A549 (cell line): Measurements from ENCODE around the gene INHA. TPM values are rescaled to one million over a fixed set of nuclear protein-coding genes. Genes with fewer than 3 reads are reported as not detected.

Experiments used
- ATAC-seq, 2 experiments: fragments of 200-7000 bp in 1 of 2; fragments of >200 bp in 1 of 2; cut with Nextera tagmentation in 1 of 2; cut with Tn5 transposase in 1 of 2; 3 replicates each; pipeline versions ENCODE4 v1.8.0 to v1.9.1; 2018 to 2020; ENCODE audit warnings: mild to moderate bottlenecking in 1 of 2, moderate library complexity in 1 of 2
- CTCF ChIA-PET: fragments of 300-600 bp; sonication (Branson Sonifier 250); formaldehyde crosslinking; extraction: SDS; loops from one replicate; lab custom pipeline; 2021; ENCODE audit warnings: antibody characterized with exemption, inconsistent platforms; lab: Yijun Ruan, JAX
- POLR2A ChIA-PET: fragments of 350-600 bp; formaldehyde crosslinking; extraction: SDS; loops from one replicate; lab custom pipeline; 2021; ENCODE audit warnings: antibody characterized with exemption, inconsistent platforms; lab: Yijun Ruan, JAX
- DNase-seq, 2 experiments: peaks; one replicate each; pipeline versions ENCODE4 v3.0.0 to v3.0.0-alpha.2; 2011 to 2016; ENCODE audit warnings: low read depth in 1 of 2, low spot score in 1 of 2
- FAIRE-seq: peaks from 2 replicates; lab custom pipeline; 2011; peaks lifted over from hg19 to GRCh38; lab: Jason Lieb, UNC
- H3K27ac ChIP-seq, 2 experiments: fragments of >200 bp; sonication (Bioruptor Twin); formaldehyde crosslinking; 3 replicates each; pipeline ENCODE4 v1.5.1; 2016 to 2017
- H3K4me1 ChIP-seq: fragments of >200 bp; sonication (Bioruptor Twin); formaldehyde crosslinking; 3 replicates; pipeline ENCODE4 v1.6.1; 2016
- H3K4me2 ChIP-seq: fragments of >200 bp; sonication (Bioruptor Twin); formaldehyde crosslinking; 3 replicates; pipeline ENCODE4 v1.6.1; 2016
- H3K4me3 ChIP-seq: fragments of >200 bp; sonication (Bioruptor Twin); formaldehyde crosslinking; 3 replicates; pipeline ENCODE4 v1.5.1; 2016
- H3K9me3 ChIP-seq: fragments of >200 bp; sonication (Bioruptor Twin); formaldehyde crosslinking; 3 replicates; pipeline ENCODE4 v1.6.1; 2016
- ATOH8 ChIP-seq: fragments of 250-450 bp; sonication (Bioruptor Pico); IDR thresholded peaks from 2 replicates; pipeline ENCODE4 v1.5.0; 2020; ENCODE audit warnings: low read depth, mild to moderate bottlenecking, moderate library complexity
- BHLHE40 ChIP-seq: IDR thresholded peaks from 2 replicates; pipeline ENCODE4 v1.6.1; 2012; ENCODE audit warnings: low read depth, low read length, inconsistent platforms
- CBX2 ChIP-seq: fragments of 200-600 bp; sonication (generic); IDR thresholded peaks from 2 replicates; pipeline ENCODE4 v1.6.1; 2016; ENCODE audit warnings: low read depth, mild to moderate bottlenecking, borderline replicate concordance
- CBX8 ChIP-seq: fragments of 200-600 bp; sonication (generic); IDR thresholded peaks from 2 replicates; pipeline ENCODE4 v1.6.1; 2016
- CHD2 ChIP-seq: fragments of 150-350 bp; IDR thresholded peaks from 2 replicates; pipeline ENCODE4 v1.6.1; 2014; ENCODE audit warnings: low read length; ENCODE audit not compliant: partially characterized antibody
- FOSL2 ChIP-seq, 2 experiments: fragments of 450-650 bp in 1 of 2; fragments of >200 bp in 1 of 2; sonication (Bioruptor Twin) in 1 of 2; formaldehyde crosslinking; IDR thresholded peaks; 2 replicates each; pipeline versions ENCODE4 v1.5.0 to v1.6.1; 2016 to 2020; ENCODE audit warnings: mild to moderate bottlenecking in 1 of 2, moderate library complexity in 1 of 2
- HDAC2 ChIP-seq: fragments of 200-600 bp; sonication (generic); IDR thresholded peaks from 2 replicates; pipeline ENCODE4 v1.6.1; 2016
- HOXA7 ChIP-seq: fragments of 250-450 bp; sonication (Bioruptor Pico); IDR thresholded peaks from 2 replicates; pipeline ENCODE4 v1.5.0; 2020; ENCODE audit warnings: mild to moderate bottlenecking, moderate library complexity
- HOXB5 ChIP-seq: fragments of 250-450 bp; sonication (Bioruptor Pico); IDR thresholded peaks from 2 replicates; pipeline ENCODE4 v1.5.0; 2020; ENCODE audit warnings: mild to moderate bottlenecking, moderate library complexity
- MAFK ChIP-seq: fragments of 450-650 bp; IDR thresholded peaks from 2 replicates; pipeline ENCODE4 v1.6.1; 2014; ENCODE audit not compliant: partially characterized antibody
- MAX ChIP-seq: IDR thresholded peaks from 2 replicates; pipeline ENCODE4 v1.6.1; 2012
- NFE2L2 ChIP-seq: fragments of 150-350 bp; conservative IDR thresholded peaks from 2 replicates; pipeline ENCODE4 v1.6.1; 2014; ENCODE audit warnings: low read length
- POLR2A ChIP-seq: IDR thresholded peaks from 2 replicates; pipeline ENCODE4 v1.6.1; 2012; ENCODE audit warnings: mild to moderate bottlenecking, low read length
- RARB ChIP-seq: fragments of 250-450 bp; sonication (Bioruptor Pico); IDR thresholded peaks from 2 replicates; pipeline ENCODE4 v1.8.0; 2021; ENCODE audit warnings: mild to moderate bottlenecking, moderate library complexity
- REST ChIP-seq: fragments of 200-600 bp; sonication (generic); IDR thresholded peaks from 2 replicates; pipeline ENCODE4 v1.6.1; 2016; ENCODE audit warnings: antibody characterized with exemption, mild to moderate bottlenecking, moderate library complexity
- SMC3 ChIP-seq: fragments of >200 bp; sonication (Bioruptor Twin); formaldehyde crosslinking; IDR thresholded peaks from 3 replicates; pipeline ENCODE4 v1.6.1; 2018; ENCODE audit warnings: inconsistent platforms
- TFCP2L1 ChIP-seq: fragments of 250-450 bp; sonication (Bioruptor Pico); IDR thresholded peaks from 2 replicates; pipeline ENCODE4 v1.5.0; 2021; ENCODE audit warnings: mild to moderate bottlenecking
- TP53 ChIP-seq: fragments of 250-450 bp; sonication (Bioruptor Pico); IDR thresholded peaks from 2 replicates; pipeline ENCODE4 v1.5.0; 2021; ENCODE audit warnings: mild to moderate bottlenecking, moderate library complexity
- ZC3H11A ChIP-seq: fragments of 450-650 bp; IDR thresholded peaks from 2 replicates; pipeline ENCODE4 v1.6.1; 2014; ENCODE audit warnings: antibody characterized with exemption, mild to moderate bottlenecking
- ZNF302 ChIP-seq: fragments of 250-450 bp; sonication (Bioruptor Pico); IDR thresholded peaks from 2 replicates; pipeline ENCODE4 v1.9.0; 2021; ENCODE audit warnings: inconsistent platforms, mild to moderate bottlenecking, moderate library complexity
- ZSCAN20 ChIP-seq: fragments of 250-450 bp; sonication (Bioruptor Pico); IDR thresholded peaks from 2 replicates; pipeline ENCODE4 v1.8.0; 2022; ENCODE audit warnings: mild to moderate bottlenecking, moderate library complexity
- WGBS: methylation state at CpG from one replicate; pipeline ENCODE4 v1.1.6; 2017; ENCODE audit errors: missing lambda C conversion rate; 5-methylcytosine and 5-hydroxymethylcytosine counted together
- polyA plus RNA-seq, 4 experiments: library from polyadenylated mRNA; depleted of rRNA in 3 of 4; stranded (reverse); fragments of >200 nt; fragmentation: RNase III in 1 of 4; extraction: RNeasy Plus Mini Kit Qiagen cat#74134 plus additional on column Dnase treatment in 1 of 4; gene quantifications; 2 replicates in 3 of 4; 3 replicates in 1 of 4; pipeline ENCODE4 v1.2.3, GENCODE V29; 2011 to 2017
- TF ChIP-seq, protein P1 (sequence below): IDR thresholded peaks from 2 replicates; pipeline ENCODE4 v1.6.1; 2012
- TF ChIP-seq, protein P2 (sequence below): fragments of >200 bp; sonication (Bioruptor Twin); formaldehyde crosslinking; IDR thresholded peaks from 2 replicates; pipeline ENCODE4 v1.6.1; 2016

The INHA gene
- polyA plus RNA-seq, 2 of the 4 experiments (the other 2 are of a cell fraction), result 0.49 to 0.72 TPM

DNA sequence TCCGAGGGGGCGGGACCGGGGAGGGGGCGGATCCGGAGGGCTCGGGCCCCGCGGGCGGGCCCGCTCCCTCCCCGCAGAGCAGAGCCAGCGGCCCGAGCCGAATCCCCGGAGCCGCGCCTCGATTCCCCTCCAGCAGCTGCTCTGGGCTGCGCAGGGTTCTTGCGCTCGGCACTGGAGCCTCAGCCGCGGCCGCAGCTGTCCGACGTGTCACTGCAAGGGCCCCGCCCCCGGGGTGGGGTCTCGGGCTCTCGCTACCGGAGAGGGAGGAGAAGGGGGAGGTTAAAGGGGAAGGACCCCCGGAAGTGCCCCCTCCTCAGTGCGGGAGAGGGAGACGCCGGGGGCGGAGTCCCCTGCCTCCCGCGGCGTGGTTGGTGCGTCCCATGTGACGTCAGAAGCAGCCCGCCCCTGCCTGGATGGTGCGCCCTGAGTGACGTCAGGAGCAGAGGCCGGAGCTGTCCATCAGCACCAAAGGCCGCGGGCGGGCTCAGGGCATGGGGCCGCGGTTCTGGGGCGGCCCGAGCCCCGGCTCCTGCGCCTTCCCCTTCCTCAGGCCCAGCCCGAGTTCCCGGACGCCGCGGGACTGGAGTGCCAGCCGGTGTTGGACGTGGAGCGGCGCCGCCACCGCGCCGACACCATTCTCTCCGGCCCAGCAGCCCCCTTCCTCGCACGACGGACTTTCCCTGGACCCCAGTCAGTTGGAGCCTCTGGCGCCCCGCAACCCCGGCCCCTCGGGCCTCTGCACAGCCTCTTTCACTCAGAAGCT lies 28.3 kb upstream of the INHA start, which contains the start of the genes CHPF and TMEM198 (continued):
- TF ChIP-seq, protein P1, sequence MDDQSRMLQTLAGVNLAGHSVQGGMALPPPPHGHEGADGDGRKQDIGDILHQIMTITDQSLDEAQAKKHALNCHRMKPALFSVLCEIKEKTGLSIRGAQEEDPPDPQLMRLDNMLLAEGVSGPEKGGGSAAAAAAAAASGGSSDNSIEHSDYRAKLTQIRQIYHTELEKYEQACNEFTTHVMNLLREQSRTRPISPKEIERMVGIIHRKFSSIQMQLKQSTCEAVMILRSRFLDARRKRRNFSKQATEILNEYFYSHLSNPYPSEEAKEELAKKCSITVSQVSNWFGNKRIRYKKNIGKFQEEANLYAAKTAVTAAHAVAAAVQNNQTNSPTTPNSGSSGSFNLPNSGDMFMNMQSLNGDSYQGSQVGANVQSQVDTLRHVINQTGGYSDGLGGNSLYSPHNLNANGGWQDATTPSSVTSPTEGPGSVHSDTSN, result no peak
- TF ChIP-seq CBX2, result no peak
- TF ChIP-seq POLR2A, result no peak; the same call in 1 of the 2 replicates
- peak; percentile 50; the same call in 1 of the 2 replicates for TF ChIP-seq MAX
- no peak for TF ChIP-seq BHLHE40
- no peak for TF ChIP-seq TFCP2L1

GRCh38 chr2:219544567-219544966 lies 27.5 kb upstream of the INHA start:
- POLR2A ChIA-PET, result interaction anchor here (1.3 kb wide), 1 partner anchor 8 kb away, joined by 3 read pairs; no protein-coding TSS in a partner anchor
- Histone ChIP-seq H3K4me1 (peaks cover 12% of the 10 kb centered on the region), H3K4me2 (peak overlapping the region; percentile 89), H3K9me3 (no peaks in the 10 kb centered on the region), H3K4me3 (no peak overlapping the region; the same call in 2 of the 3 replicates), H3K27ac (no peak overlapping the region)
- ATAC-seq (no peak), DNase-seq (no peak)
- CTCF ChIA-PET, result interaction anchor here (1.5 to 79.1 kb wide), 5 partner anchors 15 to 98 kb away, joined by 5 to 3291 read pairs (median 77); partner anchors contain the start of genes ASIC4, GMPPA and SPEG
- 33% methylated on average over 9 of the region's 9 CpGs for WGBS
- TF ChIP-seq NFE2L2 (no peak), REST (no peak), ZSCAN20 (CRISPR knock-in tag) (no peak), RARB (CRISPR knock-in tag) (no peak), CBX8 (no peak), ZC3H11A (no peak), HOXB5 (CRISPR knock-in tag) (no peak), TFCP2L1 (no peak), ZNF302 (no peak), TP53 (no peak), POLR2A (no peak), FOSL2 (IDR thresholded peaks at IDR 0.05) (no peak), FOSL2 (CRISPR knock-in tag; IDR thresholded peaks at IDR 0.05) (no peak), SMC3 (no peak), HDAC2 (no peak), ATOH8 (CRISPR knock-in tag) (no peak), HOXA7 (CRISPR knock-in tag) (no peak), MAFK (no peak), CHD2 (no peak)
- TF ChIP-seq, protein P2, sequence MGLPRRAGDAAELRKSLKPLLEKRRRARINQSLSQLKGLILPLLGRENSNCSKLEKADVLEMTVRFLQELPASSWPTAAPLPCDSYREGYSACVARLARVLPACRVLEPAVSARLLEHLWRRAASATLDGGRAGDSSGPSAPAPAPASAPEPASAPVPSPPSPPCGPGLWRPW, result no peak
- TF ChIP-seq, all 56 proteins: peak for 0
- no peak for FAIRE-seq
